ENCODE measurements around the gene MERTK. TPM values are rescaled to one million over a fixed set of nuclear protein-coding genes. Genes with fewer than 3 reads are reported as not detected.
"Not testable (repeated sequence)": the region's sequence is repeated elsewhere in the genome, so short reads cannot be mapped to it uniquely, and the experiment has no call there.

MERTK gene
- total and polyA plus RNA-seq, 8 donors, result 2.8 to 13.9 (median 5.4) TPM

- intact Hi-C loops (cut with DNase I), result no loop called here
- ATAC-seq (peak in 2 of 4 donors; percentile 33 to 46), FAIRE-seq (no peak), DNase-seq (no peak)
- WGBS, 2 donors, result 15 to 30% methylated on average over 3 of the region's 3 CpGs
- H3K27ac ChIP-seq, result no peak overlapping the region
- H3K36me3 ChIP-seq, result no peaks in the 10 kb centered on the region
- peaks cover 9 to 21% (median 16%) of the 10 kb centered on the region in 3 donors for H3K4me1 ChIP-seq
- no peaks in the 10 kb centered on the region for H3K9me3 ChIP-seq
- TF ChIP-seq CTCF (IDR thresholded peaks at IDR 0.05), result no peak
- H3K27me3 ChIP-seq, result no peaks in the 10 kb centered on the region
- H3K4me3 ChIP-seq, result no peak overlapping the region
Measured at GRCh38 chr2:111909079-111909478, 10.7 kb downstream of the MERTK start.

GRCh38 chr2:111909997-111910396 is 11.6 kb downstream of the MERTK start:
- DNase-seq; H3K9me3 ChIP-seq; H3K36me3 ChIP-seq; FAIRE-seq; H3K4me3 ChIP-seq; H3K27me3 ChIP-seq; ATAC-seq; intact Hi-C loops (cut with DNase I); H3K27ac ChIP-seq: not testable (repeated sequence)
- peaks cover 9 to 21% (median 16%) of the 10 kb centered on the region in 3 donors for H3K4me1 ChIP-seq
- 89 to 93% methylated on average over 4 of the region's 4 CpGs for WGBS, 2 donors

- Histone ChIP-seq H3K9me3 (no peaks in the 10 kb centered on the region), H3K4me1 (peaks cover 9 to 21% (median 16%) of the 10 kb centered on the region in 3 donors), H3K27me3 (no peaks in the 10 kb centered on the region), H3K36me3 (no peaks in the 10 kb centered on the region), H3K27ac (peak overlapping the region in 1 of 4 donors; percentile 8), H3K4me3 (no peak overlapping the region)
- no peak for TF ChIP-seq CTCF (IDR thresholded peaks at IDR 0.05)
- 21 to 26% methylated on average over 2 of the region's 2 CpGs for WGBS, 2 donors
- intact Hi-C loops (cut with DNase I), result no loop called here
- peak; percentile 64 to 76 (median 70) for ATAC-seq
- DNase-seq, result peak in 3 of 6 donors; percentile 23 to 50 (median 42)
- no peak for FAIRE-seq
Measured at GRCh38 chr2:111910609-111911277, 12.3 kb downstream of the MERTK start.

- peak in 2 of 4 donors; percentile 33 to 35 for ATAC-seq
- WGBS, 2 donors, result 90 to 92% methylated on average over 7 of the region's 7 CpGs
- H3K4me3 ChIP-seq; DNase-seq; FAIRE-seq; H3K27me3 ChIP-seq; intact Hi-C loops (cut with DNase I); H3K36me3 ChIP-seq; H3K9me3 ChIP-seq: not testable (repeated sequence)
- Histone ChIP-seq H3K4me1 (peaks cover 9 to 21% (median 16%) of the 10 kb centered on the region in 3 donors), H3K27ac (peak overlapping the region in 1 of 4 donors; percentile 8)
Measured at GRCh38 chr2:111911295-111911977, 13.0 kb downstream of the MERTK start.

- Histone ChIP-seq H3K9me3 (no peaks in the 10 kb centered on the region), H3K27ac (no peak overlapping the region), H3K27me3 (no peaks in the 10 kb centered on the region), H3K36me3 (no peaks in the 10 kb centered on the region), H3K4me1 (peaks cover 9 to 21% (median 16%) of the 10 kb centered on the region in 3 donors), H3K4me3 (no peak overlapping the region)
- DNase-seq (no peak), ATAC-seq (no peak), FAIRE-seq (no peak)
- no peak for TF ChIP-seq CTCF (IDR thresholded peaks at IDR 0.05)
- WGBS, 2 donors, result 67 to 77% methylated on average over 2 of the region's 2 CpGs
- intact Hi-C loops (cut with DNase I), result no loop called here
Measured at GRCh38 chr2:111912547-111912946, 14.1 kb downstream of the MERTK start.

GRCh38 chr2:111917106-111917505 is 18.7 kb downstream of the MERTK start:
- Histone ChIP-seq H3K4me3 (no peak overlapping the region), H3K4me1 (peaks cover 16 to 19% (median 18%) of the 10 kb centered on the region in 3 donors), H3K36me3 (no peaks in the 10 kb centered on the region), H3K9me3 (no peaks in the 10 kb centered on the region), H3K27ac (no peak overlapping the region), H3K27me3 (no peaks in the 10 kb centered on the region)
- TF ChIP-seq CTCF (IDR thresholded peaks at IDR 0.05), result no peak
- intact Hi-C loops (cut with DNase I), result no loop called here
- ATAC-seq (no peak), FAIRE-seq (no peak), DNase-seq (no peak)
- 74 to 77% methylated on average over 3 of the region's 3 CpGs for WGBS, 2 donors

All from pancreas (tissue), 10 donors.